Measurements from ENCODE around the gene BABAM2.

The BABAM2 gene

DNA sequence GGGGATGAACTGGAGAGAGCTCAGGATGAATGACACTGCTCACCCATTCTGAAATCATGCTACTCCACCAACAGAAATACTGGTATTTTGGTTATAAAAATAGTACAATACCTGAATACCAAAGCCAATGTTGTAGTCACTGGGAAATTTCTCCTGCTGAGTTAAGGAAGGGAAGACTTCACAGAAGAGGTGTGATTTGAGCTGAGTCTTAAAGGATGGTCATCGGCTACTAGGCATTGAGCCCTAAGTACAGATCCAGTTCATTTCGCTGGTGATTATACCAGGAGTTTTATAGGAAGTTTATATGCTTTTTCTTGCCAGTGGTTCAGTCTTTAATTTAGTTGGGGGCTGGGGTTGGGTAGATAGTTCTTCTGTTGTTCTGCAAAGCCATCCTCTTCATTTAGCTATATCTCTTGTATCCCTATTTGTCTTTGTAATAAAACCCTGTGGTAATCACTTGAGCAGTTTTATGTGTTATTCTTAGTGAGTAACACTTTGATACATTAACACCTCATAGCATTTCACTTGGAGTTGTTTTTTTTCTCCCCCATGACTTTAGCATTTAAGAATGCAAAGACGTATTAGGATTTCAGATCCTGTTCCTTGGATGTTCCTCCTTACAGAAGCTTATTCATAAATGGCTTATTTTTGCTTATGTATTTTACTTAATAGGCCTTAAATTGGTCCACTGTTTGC lies 262.2 kb downstream of the BABAM2 start:
- peak; percentile 56 for DNase-seq (ENCODE audit: low read depth)
- H3K4me3 ChIP-seq (ENCODE audit: control insufficient read depth, low read depth, low read length): no peak overlapping the region
- TF ChIP-seq, protein P1, sequence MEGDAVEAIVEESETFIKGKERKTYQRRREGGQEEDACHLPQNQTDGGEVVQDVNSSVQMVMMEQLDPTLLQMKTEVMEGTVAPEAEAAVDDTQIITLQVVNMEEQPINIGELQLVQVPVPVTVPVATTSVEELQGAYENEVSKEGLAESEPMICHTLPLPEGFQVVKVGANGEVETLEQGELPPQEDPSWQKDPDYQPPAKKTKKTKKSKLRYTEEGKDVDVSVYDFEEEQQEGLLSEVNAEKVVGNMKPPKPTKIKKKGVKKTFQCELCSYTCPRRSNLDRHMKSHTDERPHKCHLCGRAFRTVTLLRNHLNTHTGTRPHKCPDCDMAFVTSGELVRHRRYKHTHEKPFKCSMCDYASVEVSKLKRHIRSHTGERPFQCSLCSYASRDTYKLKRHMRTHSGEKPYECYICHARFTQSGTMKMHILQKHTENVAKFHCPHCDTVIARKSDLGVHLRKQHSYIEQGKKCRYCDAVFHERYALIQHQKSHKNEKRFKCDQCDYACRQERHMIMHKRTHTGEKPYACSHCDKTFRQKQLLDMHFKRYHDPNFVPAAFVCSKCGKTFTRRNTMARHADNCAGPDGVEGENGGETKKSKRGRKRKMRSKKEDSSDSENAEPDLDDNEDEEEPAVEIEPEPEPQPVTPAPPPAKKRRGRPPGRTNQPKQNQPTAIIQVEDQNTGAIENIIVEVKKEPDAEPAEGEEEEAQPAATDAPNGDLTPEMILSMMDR (conservative IDR thresholded peaks at IDR 0.05; ENCODE audit: control insufficient read depth, insufficient read depth, low read depth, low read length): no peak

DNA sequence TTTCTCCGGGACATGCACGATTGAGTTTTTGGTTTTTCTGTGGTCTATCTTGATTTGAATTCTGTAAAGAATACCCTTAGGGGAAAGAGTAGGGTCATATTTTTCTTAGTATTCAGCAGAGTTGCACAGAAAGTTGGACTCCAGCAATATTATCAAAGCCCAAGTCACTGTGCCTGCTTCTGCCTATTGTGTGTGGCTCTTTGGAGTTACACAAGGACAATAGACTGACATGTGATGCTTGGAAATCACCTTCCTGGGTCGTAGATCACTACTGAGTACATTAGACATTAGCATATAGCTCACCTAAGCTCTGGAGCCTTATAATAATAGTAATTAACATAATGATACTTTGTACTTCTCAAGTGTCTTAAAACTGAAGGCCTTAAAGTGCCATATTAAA lies 263.3 kb downstream of the BABAM2 start:
- TF ChIP-seq, protein P1 (conservative IDR thresholded peaks at IDR 0.05; ENCODE audit: control insufficient read depth, insufficient read depth, low read depth, low read length): no peak
- no peak overlapping the region for H3K4me3 ChIP-seq (ENCODE audit: control insufficient read depth, low read depth, low read length)
- no peak for DNase-seq (ENCODE audit: low read depth)

DNA sequence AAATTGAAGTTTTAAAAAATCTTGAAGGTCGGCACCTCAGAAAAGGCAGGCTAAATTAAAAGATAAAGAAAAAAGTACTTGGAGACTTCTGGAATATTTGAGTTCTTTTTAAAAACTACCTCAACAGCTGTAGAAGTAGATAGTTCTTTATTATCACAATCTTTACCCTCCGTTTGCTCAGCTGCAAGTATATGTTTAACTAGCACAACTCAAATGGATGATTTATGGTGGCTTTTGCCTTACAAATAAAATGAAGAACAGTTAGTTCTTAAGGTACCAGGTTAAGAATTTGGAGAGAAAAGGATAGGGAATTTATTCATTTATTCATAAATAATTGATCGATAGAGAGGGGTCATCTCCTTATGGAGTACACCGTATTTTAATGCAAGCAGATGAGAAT lies 264.6 kb downstream of the BABAM2 start:
- TF ChIP-seq, protein P1 (conservative IDR thresholded peaks at IDR 0.05; ENCODE audit: control insufficient read depth, insufficient read depth, low read depth, low read length): no peak
- no peak overlapping the region for H3K4me3 ChIP-seq (ENCODE audit: control insufficient read depth, low read depth, low read length)
- no peak for DNase-seq (ENCODE audit: low read depth)

GRCh38 chr2:28155627-28156026 lies 265.1 kb downstream of the BABAM2 start:
- peak; percentile 26 for DNase-seq (ENCODE audit: low read depth)
- H3K4me3 ChIP-seq (ENCODE audit: control insufficient read depth, low read depth, low read length): no peak overlapping the region
- TF ChIP-seq, protein P1 (conservative IDR thresholded peaks at IDR 0.05; ENCODE audit: control insufficient read depth, insufficient read depth, low read depth, low read length): peak; percentile 69

GRCh38 chr2:28158791-28159190 lies 268.3 kb downstream of the BABAM2 start:
- no peak overlapping the region for H3K4me3 ChIP-seq (ENCODE audit: control insufficient read depth, low read depth, low read length)
- TF ChIP-seq, protein P1 (conservative IDR thresholded peaks at IDR 0.05; ENCODE audit: control insufficient read depth, insufficient read depth, low read depth, low read length): no peak
- no peak for DNase-seq (ENCODE audit: low read depth)

DNA sequence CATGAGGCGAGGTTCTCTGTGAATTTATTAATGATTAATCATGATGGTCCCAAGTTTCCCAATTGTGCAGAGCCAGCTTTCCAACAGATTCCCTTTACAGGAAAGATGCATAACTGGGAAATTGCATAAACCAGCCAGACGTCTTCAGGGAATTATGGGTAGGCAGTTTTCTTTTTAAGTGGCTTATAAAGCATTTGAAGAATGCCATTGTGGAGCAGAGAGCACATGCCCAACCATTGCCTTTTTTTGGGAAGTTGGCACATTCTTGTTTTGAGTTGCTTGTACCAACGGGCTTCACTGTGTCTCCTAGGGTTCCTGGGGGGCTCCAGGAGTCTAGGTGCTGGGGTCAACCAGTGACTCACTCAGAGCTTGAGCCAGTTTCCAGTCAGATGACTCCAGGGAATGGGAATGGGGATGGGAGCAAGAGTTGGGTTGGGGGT lies 270.5 kb downstream of the BABAM2 start:
- DNase-seq (ENCODE audit: low read depth): peak; percentile 93
- TF ChIP-seq, protein P1 (conservative IDR thresholded peaks at IDR 0.05; ENCODE audit: control insufficient read depth, insufficient read depth, low read depth, low read length): no peak
- H3K4me3 ChIP-seq (ENCODE audit: control insufficient read depth, low read depth, low read length): no peak overlapping the region
